Endometrium (tissue), 2 donors: Measurements from ENCODE around the gene XKR7.
"Not testable (repeated sequence)": the region's sequence is repeated elsewhere in the genome, so short reads cannot be mapped to it uniquely, and the experiment has no call there.

Experiments
- FAIRE-seq: peaks from 2 replicates; lab custom pipeline; 2012; peaks lifted over from hg19 to GRCh38; lab: Jason Lieb, UNC
- donor health status: control.
- donor health status: control.

Gene XKR7

GRCh38 chr20:32017711-32018251, 49.8 kb downstream of the XKR7 start:
- FAIRE-seq = no peak

DNA sequence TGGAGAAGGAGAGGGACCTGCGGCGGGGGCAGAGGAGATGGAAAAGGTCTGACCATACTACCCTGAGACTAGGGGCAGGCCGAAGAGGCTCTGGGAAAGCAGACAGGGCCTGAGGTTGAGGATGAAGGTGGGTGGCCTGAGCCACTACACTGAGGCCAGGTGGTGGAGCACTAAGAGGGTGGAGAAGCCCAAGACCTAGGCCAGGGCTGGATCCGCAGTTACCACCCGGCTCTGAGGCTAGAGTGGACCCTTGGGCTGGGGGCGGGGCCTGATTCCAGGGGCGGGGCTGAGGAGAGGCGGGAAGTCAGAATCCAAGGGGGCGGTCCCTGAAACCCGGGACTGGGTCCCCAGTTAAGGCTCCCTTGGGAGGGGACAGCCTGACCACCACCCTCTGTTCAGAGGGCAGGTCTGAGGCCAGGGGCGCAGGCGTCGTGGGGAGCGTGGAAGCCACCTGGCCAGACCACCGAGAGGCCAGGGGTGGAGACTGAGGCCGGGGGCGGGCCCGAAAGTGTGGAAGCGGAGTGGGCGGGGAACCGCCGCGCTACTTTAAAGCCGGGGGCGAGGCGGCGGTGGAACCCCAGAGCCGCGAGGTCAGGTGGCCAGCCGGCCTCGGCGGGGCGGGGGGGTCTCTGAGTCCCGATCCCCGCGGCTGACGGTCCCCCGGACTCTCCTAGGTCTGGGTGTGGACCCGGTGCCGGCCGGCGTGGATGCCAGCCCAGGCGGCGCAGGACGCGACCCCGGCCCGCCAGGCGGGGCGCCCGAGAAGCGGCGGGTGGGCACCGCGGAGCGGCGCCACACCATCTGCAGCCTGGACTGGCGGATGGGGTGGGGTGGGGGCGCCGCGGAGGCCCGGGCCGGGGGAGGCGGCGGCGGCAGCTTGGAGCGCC, 50.6 kb downstream of the XKR7 start:
- FAIRE-seq = no peak

DNA sequence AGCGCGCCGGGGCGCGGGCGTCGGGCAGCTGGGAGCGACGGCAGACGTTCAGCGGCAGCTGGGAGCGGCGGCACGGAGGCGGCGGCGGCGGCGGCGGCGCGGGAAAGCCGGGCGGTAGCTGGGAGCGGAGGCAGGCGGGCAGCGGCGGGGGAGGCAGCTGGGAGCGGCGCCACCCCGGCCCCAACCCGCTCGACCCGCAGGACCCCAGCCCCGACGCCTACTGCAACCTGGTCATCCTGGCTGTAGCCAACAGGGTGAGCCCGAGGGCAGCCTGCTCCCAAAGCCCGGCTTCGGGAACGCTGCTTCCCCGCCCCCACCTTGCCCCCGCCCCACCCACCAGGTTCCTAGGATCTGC, 51.2 kb downstream of the XKR7 start:
- FAIRE-seq = no peak

- no peak for FAIRE-seq
Observed at GRCh38 chr20:32019563-32020463, 51.9 kb downstream of the XKR7 start.

GRCh38 chr20:32021091-32021490, 53.1 kb downstream of the XKR7 start:
- no peak for FAIRE-seq

DNA sequence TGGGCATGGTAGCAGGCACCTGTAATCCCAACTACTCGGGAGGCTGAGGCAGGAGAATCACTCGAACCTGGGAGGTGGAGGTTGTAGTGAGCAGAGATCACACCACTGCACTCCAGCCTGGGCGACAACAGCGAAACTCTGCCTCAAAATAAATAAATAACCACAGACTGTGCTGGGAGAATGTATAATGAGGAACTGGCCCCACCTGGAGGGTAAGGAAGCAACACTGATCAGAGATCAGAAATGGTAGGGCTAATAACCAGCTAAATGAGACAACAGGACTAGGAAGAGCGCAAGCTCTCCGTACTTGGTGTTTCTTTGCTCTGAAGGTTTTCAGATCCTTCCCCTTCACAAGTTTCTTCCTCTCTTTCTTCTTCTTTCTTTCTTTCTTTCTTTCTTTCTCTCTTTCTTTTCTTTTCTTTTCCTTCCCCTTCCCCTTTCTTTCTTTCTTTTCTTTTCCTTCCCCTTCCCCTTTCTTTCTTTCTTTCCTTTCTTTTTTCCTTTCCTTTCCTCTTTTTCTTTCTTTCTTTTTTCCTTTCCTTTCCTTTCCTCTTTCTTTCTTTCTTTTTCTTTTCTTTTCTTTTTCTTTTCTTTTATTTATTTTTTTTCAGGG, 56.8 kb downstream of the XKR7 start:
- FAIRE-seq = no peak

DNA sequence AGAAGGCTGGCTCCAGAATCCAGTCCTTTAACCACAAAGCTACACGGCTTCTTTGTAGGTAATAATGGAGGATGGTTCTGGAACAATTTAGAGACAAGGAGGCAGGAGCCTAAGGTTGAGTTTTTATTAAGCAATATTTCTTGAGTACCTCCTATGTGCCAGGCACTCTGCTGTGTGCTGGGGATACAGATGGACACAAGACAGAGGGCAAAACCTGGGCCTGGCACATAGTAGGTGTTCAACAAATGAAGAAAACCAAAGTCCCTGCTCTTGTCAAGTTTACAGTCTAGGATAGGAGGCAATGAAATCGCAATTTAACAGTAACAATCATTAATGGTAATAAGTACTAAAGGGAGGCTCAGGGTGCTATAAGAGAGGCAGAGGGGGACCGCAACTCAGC, 59.7 kb downstream of the XKR7 start:
- no peak for FAIRE-seq

GRCh38 chr20:32028647-32029372, 60.9 kb downstream of the XKR7 start:
- no peak for FAIRE-seq

DNA sequence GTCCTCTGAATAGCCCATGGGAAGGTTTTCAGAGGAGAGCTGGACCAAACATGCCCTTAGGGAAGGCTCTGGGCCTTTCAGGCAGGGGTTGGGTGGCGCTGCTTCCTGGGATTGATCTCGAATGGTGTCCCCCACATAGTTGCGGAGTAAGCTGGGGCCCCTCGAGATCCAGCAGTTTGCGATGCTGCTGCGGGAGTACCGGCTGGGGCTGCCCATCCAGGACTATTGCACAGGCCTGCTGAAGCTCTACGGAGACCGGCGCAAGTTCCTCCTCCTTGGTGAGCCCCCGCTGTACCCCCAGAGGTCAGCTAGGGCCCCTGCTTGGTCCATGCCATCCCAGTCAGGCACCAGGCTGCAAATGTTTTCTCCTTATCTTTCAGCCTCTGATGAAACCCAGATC, 61.6 kb downstream of the XKR7 start:
- no peak for FAIRE-seq

GRCh38 chr20:32031007-32031958, 63.3 kb downstream of the XKR7 start:
- no peak for FAIRE-seq

GRCh38 chr20:32033316-32033715, 65.4 kb downstream of the XKR7 start:
- FAIRE-seq = no peak

- not testable (repeated sequence) for FAIRE-seq
Observed at GRCh38 chr20:32033721-32034120, 65.8 kb downstream of the XKR7 start.

- FAIRE-seq = no peak
Observed at GRCh38 chr20:32034581-32035425, 66.9 kb downstream of the XKR7 start.

DNA sequence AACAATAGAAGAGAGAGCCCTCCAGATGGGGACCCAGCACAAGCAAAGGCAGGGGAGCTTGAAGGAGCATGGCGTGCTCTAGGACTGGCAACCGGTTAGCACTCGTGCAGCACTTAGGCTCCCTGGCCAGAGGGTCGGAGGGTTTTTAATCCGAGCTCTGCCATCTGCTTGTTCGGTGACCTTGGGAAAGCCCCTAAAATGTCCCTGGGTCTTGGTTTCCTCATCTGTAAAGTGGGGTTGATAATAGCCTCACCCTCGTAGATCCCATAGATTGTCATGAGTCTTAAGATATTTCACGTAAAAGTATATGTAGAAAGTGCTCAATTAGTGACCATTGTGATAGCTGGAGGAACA, 67.5 kb downstream of the XKR7 start:
- no peak for FAIRE-seq

DNA sequence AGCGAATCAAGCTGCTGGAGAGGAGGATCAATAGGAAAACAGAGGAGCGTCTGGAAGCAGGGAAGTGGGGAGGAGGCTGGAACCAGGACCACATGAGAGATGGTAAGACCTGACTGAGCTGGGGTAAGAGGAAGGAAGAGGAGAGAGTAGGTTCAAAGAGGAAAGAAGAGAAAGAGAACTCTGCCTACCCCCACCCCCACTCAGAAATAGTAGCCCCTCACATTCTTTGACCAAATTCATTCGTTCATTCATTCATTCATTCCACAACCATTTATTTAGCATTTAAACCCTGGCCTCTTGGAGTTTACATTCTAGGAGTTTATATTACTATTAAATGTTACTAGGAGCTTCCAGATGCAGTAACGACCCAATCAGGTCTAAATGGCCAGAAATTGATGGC, 68.3 kb downstream of the XKR7 start:
- no peak for FAIRE-seq

DNA sequence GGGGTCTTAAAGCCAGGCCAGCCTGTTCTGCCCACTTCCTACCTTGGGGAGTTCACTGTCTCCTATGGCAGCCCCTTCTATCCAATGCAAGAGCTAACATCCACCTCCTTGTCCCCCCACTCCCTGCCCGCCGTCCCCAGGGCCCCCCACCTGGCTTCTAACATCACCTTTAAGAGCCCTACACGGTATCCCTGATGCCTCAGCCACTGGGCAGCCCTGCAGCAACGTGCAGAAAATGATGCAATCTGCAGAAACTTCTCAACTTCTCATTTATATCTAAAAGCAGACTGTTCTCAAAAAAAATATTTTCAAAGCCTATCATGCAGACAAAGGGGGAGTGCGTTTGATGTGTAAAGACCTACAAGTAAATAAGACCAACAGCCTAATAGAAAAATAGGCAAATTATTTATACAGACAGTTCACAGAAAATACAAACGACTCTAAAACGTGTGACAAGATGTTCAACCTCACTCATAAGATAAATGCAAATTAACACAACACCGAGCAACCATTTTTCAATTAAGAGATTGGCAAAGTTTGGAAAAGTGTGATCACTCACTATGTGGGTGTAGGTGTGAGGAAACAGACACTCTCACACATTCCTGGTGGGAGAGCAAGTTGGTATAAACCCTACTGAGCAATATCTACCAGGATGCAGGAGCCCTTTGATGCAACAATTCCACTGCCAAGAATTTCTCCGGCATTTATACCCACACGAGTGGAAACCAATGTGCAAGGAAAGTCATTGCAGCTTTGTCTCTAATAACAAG, 69.0 kb downstream of the XKR7 start:
- no peak for FAIRE-seq

- no peak for FAIRE-seq
Observed at GRCh38 chr20:32037929-32038328, 70.0 kb downstream of the XKR7 start.

DNA sequence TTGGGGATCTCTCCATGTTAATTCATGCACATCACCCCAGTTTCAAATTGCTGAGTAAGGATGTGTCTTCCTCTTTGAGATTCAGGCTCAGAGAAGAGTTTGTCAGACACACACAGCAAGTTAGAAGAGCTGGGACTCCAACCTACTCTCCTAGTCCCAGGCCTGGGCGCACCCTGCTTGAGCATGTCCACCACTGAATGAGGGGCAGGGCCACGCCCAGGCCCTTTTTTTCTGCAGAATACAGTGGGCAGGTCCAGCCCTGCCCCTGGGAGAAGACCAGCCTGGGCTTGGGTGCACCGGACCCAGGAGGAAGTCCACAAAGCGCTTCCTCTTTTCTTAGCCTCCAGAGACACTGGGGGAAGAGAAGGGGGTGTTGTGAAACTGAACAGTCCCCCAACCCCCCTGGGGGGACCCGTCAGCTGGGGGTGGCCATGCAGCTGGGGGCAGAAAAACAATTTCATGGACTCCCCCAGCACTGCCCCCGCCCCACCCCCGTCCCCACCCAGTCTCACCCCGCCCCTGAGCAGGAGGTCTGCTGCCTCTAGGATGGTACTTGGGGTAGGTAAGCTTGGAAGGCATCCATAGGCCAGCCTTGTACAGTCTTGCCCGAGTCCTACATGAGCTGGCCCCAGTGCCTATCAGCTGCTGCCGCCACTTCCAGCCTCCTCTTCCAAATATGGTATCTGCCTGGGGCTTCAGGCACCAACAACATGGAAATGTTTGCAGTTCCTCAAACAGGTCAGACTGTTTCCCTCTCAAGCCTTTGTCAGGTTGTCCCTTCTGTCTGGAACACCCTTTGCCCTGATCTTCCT, 72.4 kb downstream of the XKR7 start:
- FAIRE-seq = no peak
